Measurements from ENCODE around the gene TNFRSF6B. TPM values are rescaled to one million over a fixed set of nuclear protein-coding genes. Genes with fewer than 3 reads are reported as not detected.

The TNFRSF6B gene
- polyA plus RNA-seq, 1 of the 3 experiments (the other 2 are of a cell fraction), result 9.4 TPM

DNA sequence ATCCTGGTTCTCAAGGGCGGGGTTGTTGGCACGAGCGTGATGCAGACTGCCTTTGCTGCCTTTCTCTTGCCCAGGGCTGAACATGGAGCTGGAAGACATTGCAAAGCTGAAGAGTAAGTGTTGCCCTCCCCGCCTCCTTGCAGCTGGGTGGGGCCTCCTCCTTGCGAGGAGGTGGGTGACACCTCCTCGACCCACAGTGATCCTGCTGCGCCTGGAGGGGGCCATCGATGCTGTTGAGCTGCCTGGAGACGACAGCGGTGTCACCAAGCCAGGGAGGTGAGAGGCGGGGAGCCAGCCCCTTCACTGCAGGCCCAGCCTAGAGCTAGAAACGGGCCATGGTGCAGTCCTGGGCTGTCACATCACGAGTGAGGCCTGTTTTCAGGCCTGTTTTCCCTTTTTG is 18.4 kb upstream of the TNFRSF6B start:
- H4K20me1 ChIP-seq (ENCODE audit: insufficient read depth), result no peaks in the 10 kb centered on the region
- H3K9me2 ChIP-seq, result no peaks in the 10 kb centered on the region
- no peaks in the 10 kb centered on the region for H3K27me3 ChIP-seq (ENCODE audit: insufficient read depth)
- no peak overlapping the region for H3K27ac ChIP-seq (ENCODE audit: low read depth in 2 of 2, low read length in 1 of 2)
- DNase-seq, result no peak
- no peaks in the 10 kb centered on the region for H3K79me2 ChIP-seq (ENCODE audit: insufficient read depth)
- H3K4me3 ChIP-seq (ENCODE audit: low read depth in 2 of 2, low read length in 1 of 2), result no peak overlapping the region
- no peak overlapping the region for H2AFZ ChIP-seq (ENCODE audit: low read depth)
- H3K36me3 ChIP-seq (replicated peaks in 1 of 2; ENCODE audit: control insufficient read depth in 1 of 2, insufficient read depth in 2 of 2, low read length in 1 of 2), result peaks cover 6 to 11% of the 10 kb centered on the region in 2 experiments
- H3K4me1 ChIP-seq (ENCODE audit: control insufficient read depth in 1 of 2, insufficient read depth in 2 of 2, low read depth in 1 of 2, low read length in 1 of 2), result peaks cover 0 to 13% of the 10 kb centered on the region in 2 experiments; a peak in 3 of 4 replicates
- H3K9ac ChIP-seq, result no peak overlapping the region
- ChIA-PET CTCF (no interaction called here), POLR2A (no interaction called here)
- no peaks in the 10 kb centered on the region for H3K9me3 ChIP-seq
- WGBS (ENCODE audit: low lambda C conversion rate), result 83% methylated on average over 7 of the region's 13 CpGs
- no peak overlapping the region for H3K4me2 ChIP-seq
- peaks cover 11% of the 10 kb centered on the region for H3F3A ChIP-seq (replicated peaks; ENCODE audit: insufficient read depth)
- no peak for TF ChIP-seq CHD2 (IDR thresholded peaks at IDR 0.05; ENCODE audit: low read length, partially characterized antibody)
- no peak for TF ChIP-seq MXI1 (IDR thresholded peaks at IDR 0.05; ENCODE audit: low read depth, low read length)
- no peak for TF ChIP-seq POLR2AphosphoS5 (IDR thresholded peaks at IDR 0.05; ENCODE audit: low read depth, low read length)
- no peak for TF ChIP-seq FOXJ3 (CRISPR knock-in tag; IDR thresholded peaks at IDR 0.05)
- no peak for TF ChIP-seq YY1 (IDR thresholded peaks at IDR 0.05; ENCODE audit: low read depth)
- no peak for TF ChIP-seq RFX5 (IDR thresholded peaks at IDR 0.05; ENCODE audit: low read length)
- no peak for TF ChIP-seq NRF1 (IDR thresholded peaks at IDR 0.05; ENCODE audit: low read depth, low read length)
- TF ChIP-seq, protein P1, sequence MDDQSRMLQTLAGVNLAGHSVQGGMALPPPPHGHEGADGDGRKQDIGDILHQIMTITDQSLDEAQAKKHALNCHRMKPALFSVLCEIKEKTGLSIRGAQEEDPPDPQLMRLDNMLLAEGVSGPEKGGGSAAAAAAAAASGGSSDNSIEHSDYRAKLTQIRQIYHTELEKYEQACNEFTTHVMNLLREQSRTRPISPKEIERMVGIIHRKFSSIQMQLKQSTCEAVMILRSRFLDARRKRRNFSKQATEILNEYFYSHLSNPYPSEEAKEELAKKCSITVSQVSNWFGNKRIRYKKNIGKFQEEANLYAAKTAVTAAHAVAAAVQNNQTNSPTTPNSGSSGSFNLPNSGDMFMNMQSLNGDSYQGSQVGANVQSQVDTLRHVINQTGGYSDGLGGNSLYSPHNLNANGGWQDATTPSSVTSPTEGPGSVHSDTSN (IDR thresholded peaks at IDR 0.05), result no peak
- TF ChIP-seq JUND (IDR thresholded peaks at IDR 0.05), result no peak
- no peak for TF ChIP-seq TAF1 (IDR thresholded peaks at IDR 0.05; ENCODE audit: borderline replicate concordance, low read depth, low read length)
- TF ChIP-seq, protein P2, sequence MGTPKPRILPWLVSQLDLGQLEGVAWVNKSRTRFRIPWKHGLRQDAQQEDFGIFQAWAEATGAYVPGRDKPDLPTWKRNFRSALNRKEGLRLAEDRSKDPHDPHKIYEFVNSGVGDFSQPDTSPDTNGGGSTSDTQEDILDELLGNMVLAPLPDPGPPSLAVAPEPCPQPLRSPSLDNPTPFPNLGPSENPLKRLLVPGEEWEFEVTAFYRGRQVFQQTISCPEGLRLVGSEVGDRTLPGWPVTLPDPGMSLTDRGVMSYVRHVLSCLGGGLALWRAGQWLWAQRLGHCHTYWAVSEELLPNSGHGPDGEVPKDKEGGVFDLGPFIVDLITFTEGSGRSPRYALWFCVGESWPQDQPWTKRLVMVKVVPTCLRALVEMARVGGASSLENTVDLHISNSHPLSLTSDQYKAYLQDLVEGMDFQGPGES (IDR thresholded peaks at IDR 0.05; ENCODE audit: low read depth, low read length), result no peak
- TF ChIP-seq NFIC (IDR thresholded peaks at IDR 0.05; ENCODE audit: borderline replicate concordance), result no peak
- no peak for TF ChIP-seq EP300 (IDR thresholded peaks at IDR 0.05; ENCODE audit: borderline replicate concordance in 1 of 2, low read depth in 1 of 2, low read length in 1 of 2)
- no peak for TF ChIP-seq FOXM1 (IDR thresholded peaks at IDR 0.05; ENCODE audit: low read depth)
- no peak for TF ChIP-seq TCF12 (IDR thresholded peaks at IDR 0.05)
- no peak for TF ChIP-seq EZH2phosphoT487 (IDR thresholded peaks at IDR 0.05; ENCODE audit: borderline replicate concordance, low read depth)
- TF ChIP-seq, protein P3, sequence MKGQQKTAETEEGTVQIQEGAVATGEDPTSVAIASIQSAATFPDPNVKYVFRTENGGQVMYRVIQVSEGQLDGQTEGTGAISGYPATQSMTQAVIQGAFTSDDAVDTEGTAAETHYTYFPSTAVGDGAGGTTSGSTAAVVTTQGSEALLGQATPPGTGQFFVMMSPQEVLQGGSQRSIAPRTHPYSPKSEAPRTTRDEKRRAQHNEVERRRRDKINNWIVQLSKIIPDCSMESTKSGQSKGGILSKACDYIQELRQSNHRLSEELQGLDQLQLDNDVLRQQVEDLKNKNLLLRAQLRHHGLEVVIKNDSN (IDR thresholded peaks at IDR 0.05; ENCODE audit: borderline replicate concordance, low read depth), result no peak

All from SK-N-SH (cell line).